Skeletal muscle tissue (tissue), 4 donors: ENCODE data around the gene FAM53B. TPM values are rescaled to one million over a fixed set of nuclear protein-coding genes. Genes with fewer than 3 reads are reported as not detected.

Experiments
- H3K27ac ChIP-seq: one replicate; pipeline ENCODE4 v1.7.0; 2013; ENCODE audit warnings: mild to moderate bottlenecking, low read depth, low read length, inconsistent platforms
- H3K27me3 ChIP-seq, 3 donors: one replicate each; pipeline ENCODE4 v1.7.0; 2013; ENCODE audit warnings: low read length in 3 of 3; ENCODE audit not compliant: control insufficient read depth in 3 of 3, insufficient read depth in 3 of 3
- H3K36me3 ChIP-seq, 3 donors: one replicate each; pipeline ENCODE4 v1.7.0; 2013; ENCODE audit warnings: low read length in 3 of 3; ENCODE audit not compliant: control insufficient read depth in 3 of 3, insufficient read depth in 3 of 3
- H3K4me1 ChIP-seq, 3 donors: one replicate each; pipeline ENCODE4 v1.7.0; 2013; ENCODE audit warnings: low read length in 3 of 3, mild to moderate bottlenecking in 3 of 3; ENCODE audit not compliant: control insufficient read depth in 3 of 3, insufficient read depth in 3 of 3
- H3K4me3 ChIP-seq, 3 donors: one replicate each; pipeline ENCODE4 v1.7.0; 2013; ENCODE audit warnings: low read length in 3 of 3
- H3K9ac ChIP-seq, 3 donors: one replicate each; pipeline ENCODE4 v1.7.0; 2013; ENCODE audit warnings: low read length in 3 of 3, mild to moderate bottlenecking in 3 of 3, moderate library complexity in 2 of 3, low read depth in 1 of 3
- H3K9me3 ChIP-seq, 3 donors: one replicate each; pipeline ENCODE4 v1.7.0; 2013; ENCODE audit warnings: low read length in 3 of 3; ENCODE audit not compliant: control insufficient read depth in 3 of 3
- total RNA-seq: library from RNA; depleted of rRNA; stranded (reverse); fragments of >200 nt; gene quantifications from one replicate; pipeline ENCODE4 v1.2.3, GENCODE V29; 2014
- donor health status: Osteomylitis.

Gene FAM53B
- total RNA-seq, 1 donor from 2014 or later: 32.4 TPM

- H3K9ac ChIP-seq: peak overlapping the region in 2 of 3 donors; percentile 74 to 80
- peaks cover 97 to 100% (median 99%) of the 10 kb centered on the region in 3 donors for H3K4me1 ChIP-seq
- no peaks in the 10 kb centered on the region for H3K9me3 ChIP-seq
- no peaks in the 10 kb centered on the region for H3K27me3 ChIP-seq
- peak overlapping the region; percentile 90 for H3K27ac ChIP-seq
- no peak overlapping the region for H3K4me3 ChIP-seq
- H3K36me3 ChIP-seq: peaks cover 6 to 7% (median 7%) of the 10 kb centered on the region in 3 donors
Measured at GRCh38 chr10:124705817-124706461, 38.2 kb downstream of the FAM53B start.

- Histone ChIP-seq H3K4me3 (no peak overlapping the region), H3K27ac (peak overlapping the region; percentile 90), H3K9me3 (no peaks in the 10 kb centered on the region), H3K36me3 (peaks cover 6 to 7% (median 7%) of the 10 kb centered on the region in 3 donors), H3K27me3 (no peaks in the 10 kb centered on the region), H3K4me1 (peaks cover 98 to 100% (median 99%) of the 10 kb centered on the region in 3 donors), H3K9ac (peak overlapping the region in 2 of 3 donors; percentile 74 to 80)
Measured at GRCh38 chr10:124705381-124705740, 38.8 kb downstream of the FAM53B start.

GRCh38 chr10:124704428-124705380 is 39.5 kb downstream of the FAM53B start:
- Histone ChIP-seq H3K9ac (peak overlapping the region in 2 of 3 donors; percentile 74 to 80), H3K27ac (peak overlapping the region; percentile 90), H3K27me3 (no peaks in the 10 kb centered on the region), H3K4me3 (peak overlapping the region in 1 of 3 donors; percentile 35), H3K36me3 (peaks cover 6 to 7% (median 7%) of the 10 kb centered on the region in 3 donors), H3K4me1 (peaks cover 98 to 100% (median 99%) of the 10 kb centered on the region in 3 donors), H3K9me3 (no peaks in the 10 kb centered on the region)

GRCh38 chr10:124703778-124704427 is 40.3 kb downstream of the FAM53B start:
- peak overlapping the region; percentile 47 to 80 (median 66) for H3K9ac ChIP-seq
- peak overlapping the region; percentile 39 to 67 (median 41) for H3K4me3 ChIP-seq
- H3K36me3 ChIP-seq: peaks cover 6 to 7% (median 7%) of the 10 kb centered on the region in 3 donors
- peaks cover 99 to 100% (median 100%) of the 10 kb centered on the region in 3 donors for H3K4me1 ChIP-seq
- H3K9me3 ChIP-seq: no peaks in the 10 kb centered on the region
- no peaks in the 10 kb centered on the region for H3K27me3 ChIP-seq
- peak overlapping the region; percentile 90 for H3K27ac ChIP-seq

- H3K9ac ChIP-seq: peak overlapping the region; percentile 47 to 80 (median 66)
- H3K4me1 ChIP-seq: peaks cover 99 to 100% (median 100%) of the 10 kb centered on the region in 3 donors
- H3K27me3 ChIP-seq: no peaks in the 10 kb centered on the region
- H3K9me3 ChIP-seq: no peaks in the 10 kb centered on the region
- peak overlapping the region; percentile 90 for H3K27ac ChIP-seq
- peaks cover 6 to 7% (median 7%) of the 10 kb centered on the region in 3 donors for H3K36me3 ChIP-seq
- peak overlapping the region; percentile 39 to 67 (median 41) for H3K4me3 ChIP-seq
Measured at GRCh38 chr10:124703372-124703771, 40.8 kb downstream of the FAM53B start.

GRCh38 chr10:124701881-124702656 is 42.1 kb downstream of the FAM53B start:
- H3K36me3 ChIP-seq: peaks cover 6 to 7% (median 7%) of the 10 kb centered on the region in 3 donors
- H3K27me3 ChIP-seq: no peaks in the 10 kb centered on the region
- H3K9me3 ChIP-seq: no peaks in the 10 kb centered on the region
- peak overlapping the region; percentile 90 for H3K27ac ChIP-seq
- peak overlapping the region; percentile 26 to 61 (median 38) for H3K4me3 ChIP-seq
- peak overlapping the region; percentile 24 to 83 (median 66) for H3K9ac ChIP-seq
- peaks cover 100% of the 10 kb centered on the region in 3 donors for H3K4me1 ChIP-seq

GRCh38 chr10:124701435-124701834 is 42.7 kb downstream of the FAM53B start:
- peak overlapping the region; percentile 90 for H3K27ac ChIP-seq
- peaks cover 94 to 100% (median 96%) of the 10 kb centered on the region in 3 donors for H3K4me1 ChIP-seq
- H3K4me3 ChIP-seq: peak overlapping the region; percentile 26 to 61 (median 38)
- H3K9me3 ChIP-seq: no peaks in the 10 kb centered on the region
- H3K9ac ChIP-seq: peak overlapping the region; percentile 24 to 83 (median 66)
- H3K27me3 ChIP-seq: no peaks in the 10 kb centered on the region
- H3K36me3 ChIP-seq: peaks cover 6 to 7% (median 6%) of the 10 kb centered on the region in 3 donors

GRCh38 chr10:124701038-124701365 is 43.2 kb downstream of the FAM53B start:
- Histone ChIP-seq H3K9me3 (no peaks in the 10 kb centered on the region), H3K27me3 (no peaks in the 10 kb centered on the region), H3K4me3 (peak overlapping the region in 2 of 3 donors; percentile 30 to 52), H3K4me1 (peaks cover 92 to 99% (median 93%) of the 10 kb centered on the region in 3 donors), H3K9ac (peak overlapping the region; percentile 58 to 83 (median 66)), H3K27ac (peak overlapping the region; percentile 90), H3K36me3 (peaks cover 1 to 7% (median 4%) of the 10 kb centered on the region in 3 donors)
